Neural progenitor cell (in vitro differentiated cells): ENCODE measurements around the gene HYAL2.

Experiments
- CTCF ChIP-seq: fragments of 200-600 bp; sonication (generic); IDR thresholded peaks from 2 replicates; pipeline ENCODE4 v1.5.1; 2017; ENCODE audit warnings: antibody characterized with exemption, mild to moderate bottlenecking
- EZH2phosphoT487 ChIP-seq: fragments of 200-600 bp; sonication (generic); IDR thresholded peaks from 2 replicates; pipeline ENCODE4 v1.6.1; 2017; ENCODE audit warnings: antibody characterized with exemption

DNA sequence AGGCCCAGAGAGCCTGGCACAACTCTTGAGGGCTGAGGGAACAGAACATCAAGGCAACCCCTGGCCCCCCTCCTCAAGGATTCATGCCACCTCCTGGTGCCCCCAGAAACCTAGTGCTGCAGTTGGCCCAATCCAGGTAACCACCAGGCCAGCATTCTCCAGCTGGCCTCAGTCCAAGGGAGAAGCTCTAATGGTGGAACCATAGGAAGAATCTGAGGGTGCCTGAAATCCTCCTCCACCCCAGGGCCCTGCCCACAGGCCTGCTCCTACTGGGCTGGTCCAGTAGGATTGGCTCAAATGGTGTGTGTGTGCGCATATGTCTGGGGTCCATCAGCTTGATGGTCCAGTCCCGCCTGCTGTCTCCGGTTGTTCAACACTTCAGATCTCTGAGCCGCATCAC, 7.7 kb downstream of the HYAL2 start:
- TF ChIP-seq EZH2phosphoT487 (no peak), CTCF (no peak)
